Gastroesophageal sphincter (tissue), 4 donors: ENCODE data around the gene COA8. TPM values are rescaled to one million over a fixed set of nuclear protein-coding genes. Genes with fewer than 3 reads are reported as not detected.

Experiments used
- ATAC-seq: fragments of 150-250 bp; one replicate; pipeline ENCODE4 v1.9.1; 2016; ENCODE audit warnings: mild to moderate bottlenecking, moderate library complexity
- H3K27ac ChIP-seq, 4 donors: fragments of 200-600 bp; sonication (generic) in 3 of 4; 1 replicate in 3 of 4; 2 replicates in 1 of 4; pipeline ENCODE4 v1.5.1; 2016 to 2019
- H3K27me3 ChIP-seq: fragments of 200-600 bp; sonication (generic); one replicate; pipeline ENCODE4 v1.5.1; 2019
- H3K36me3 ChIP-seq, 2 donors: fragments of 200-600 bp; sonication (generic); one replicate each; pipeline ENCODE4 v1.5.1; 2019; ENCODE audit warnings: control low read depth in 1 of 2
- H3K4me1 ChIP-seq, 3 donors: fragments of 200-600 bp; sonication (generic); 1 replicate in 2 of 3; 2 replicates in 1 of 3; pipeline ENCODE4 v1.5.1; 2016 to 2019; ENCODE audit warnings: control low read depth in 2 of 3
- H3K4me3 ChIP-seq, 2 donors: fragments of 200-600 bp; sonication (generic); one replicate each; pipeline ENCODE4 v1.5.1; 2019; ENCODE audit warnings: mild to moderate bottlenecking in 1 of 2, moderate library complexity in 1 of 2
- H3K9me3 ChIP-seq, 3 donors: fragments of 200-600 bp; sonication (generic); one replicate each; pipeline ENCODE4 v1.5.1; 2017 to 2019; ENCODE audit warnings: control low read depth in 2 of 3
- EP300 ChIP-seq: sonication (generic); formaldehyde crosslinking; IDR thresholded peaks from one replicate; pipeline ENCODE4 v1.6.1; 2017; ENCODE audit warnings: antibody characterized with exemption, mild to moderate bottlenecking
- POLR2A ChIP-seq, 2 donors: fragments of 450-650 bp; IDR thresholded peaks; one replicate each; pipeline ENCODE4 v1.6.1; 2017; ENCODE audit warnings: antibody characterized with exemption in 2 of 2, mild to moderate bottlenecking in 2 of 2, moderate library complexity in 1 of 2
- POLR2AphosphoS5 ChIP-seq: sonication (generic); formaldehyde crosslinking; IDR thresholded peaks from one replicate; pipeline ENCODE4 v1.6.1; 2017; ENCODE audit warnings: antibody characterized with exemption
- WGBS, 2 donors: methylation state at CpG; one replicate each; pipeline ENCODE4 v1.1.5; 2018; ENCODE audit warnings: low coverage in 1 of 2; 5-methylcytosine and 5-hydroxymethylcytosine counted together
- small RNA-seq, 4 donors: library from RNA; depleted of rRNA; stranded (forward); fragments of <200 nt; gene quantifications; one replicate each; pipeline ENCODE3, GENCODE V24; 2016
- total RNA-seq, 4 donors: library from RNA; depleted of rRNA; stranded (reverse); fragments of >200 nt; gene quantifications; one replicate each; pipeline ENCODE4 v1.1.0, GENCODE V29; 2016
- TF ChIP-seq, protein P1 (sequence below), 4 experiments: fragments of 200-600 bp in 2 of 4; fragments of 450-650 bp in 2 of 4; sonication (generic) in 1 of 4; IDR thresholded peaks; one replicate each; pipeline ENCODE4 v1.5.1; 2017 to 2019; ENCODE audit warnings: antibody characterized with exemption in 4 of 4, mild to moderate bottlenecking in 2 of 4, moderate library complexity in 2 of 4

The COA8 gene
- total RNA-seq, 4 donors from 2014 or later: 25.8 to 41.4 (median 28.4) TPM

- no peak for ATAC-seq
- Histone ChIP-seq H3K27ac (peak overlapping the region in 3 of 4 donors; percentile 4 to 38 (median 24)), H3K27me3 (no peaks in the 10 kb centered on the region), H3K9me3 (no peaks in the 10 kb centered on the region), H3K36me3 (peaks cover 0 to 16% of the 10 kb centered on the region in 2 donors), H3K4me3 (no peak overlapping the region), H3K4me1 (peaks cover 0 to 92% (median 48%) of the 10 kb centered on the region in 3 donors)
- TF ChIP-seq, protein P1, sequence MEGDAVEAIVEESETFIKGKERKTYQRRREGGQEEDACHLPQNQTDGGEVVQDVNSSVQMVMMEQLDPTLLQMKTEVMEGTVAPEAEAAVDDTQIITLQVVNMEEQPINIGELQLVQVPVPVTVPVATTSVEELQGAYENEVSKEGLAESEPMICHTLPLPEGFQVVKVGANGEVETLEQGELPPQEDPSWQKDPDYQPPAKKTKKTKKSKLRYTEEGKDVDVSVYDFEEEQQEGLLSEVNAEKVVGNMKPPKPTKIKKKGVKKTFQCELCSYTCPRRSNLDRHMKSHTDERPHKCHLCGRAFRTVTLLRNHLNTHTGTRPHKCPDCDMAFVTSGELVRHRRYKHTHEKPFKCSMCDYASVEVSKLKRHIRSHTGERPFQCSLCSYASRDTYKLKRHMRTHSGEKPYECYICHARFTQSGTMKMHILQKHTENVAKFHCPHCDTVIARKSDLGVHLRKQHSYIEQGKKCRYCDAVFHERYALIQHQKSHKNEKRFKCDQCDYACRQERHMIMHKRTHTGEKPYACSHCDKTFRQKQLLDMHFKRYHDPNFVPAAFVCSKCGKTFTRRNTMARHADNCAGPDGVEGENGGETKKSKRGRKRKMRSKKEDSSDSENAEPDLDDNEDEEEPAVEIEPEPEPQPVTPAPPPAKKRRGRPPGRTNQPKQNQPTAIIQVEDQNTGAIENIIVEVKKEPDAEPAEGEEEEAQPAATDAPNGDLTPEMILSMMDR (IDR thresholded peaks at IDR 0.05): no peak
- TF ChIP-seq POLR2AphosphoS5 (no peak), EP300 (no peak), POLR2A (IDR thresholded peaks at IDR 0.05) (no peak)
- WGBS, 2 donors: 38 to 67% methylated on average over 3 to 4 of the region's 4 CpGs
Measured at GRCh38 chr14:103634156-103634555, 71.4 kb downstream of the COA8 start.

DNA sequence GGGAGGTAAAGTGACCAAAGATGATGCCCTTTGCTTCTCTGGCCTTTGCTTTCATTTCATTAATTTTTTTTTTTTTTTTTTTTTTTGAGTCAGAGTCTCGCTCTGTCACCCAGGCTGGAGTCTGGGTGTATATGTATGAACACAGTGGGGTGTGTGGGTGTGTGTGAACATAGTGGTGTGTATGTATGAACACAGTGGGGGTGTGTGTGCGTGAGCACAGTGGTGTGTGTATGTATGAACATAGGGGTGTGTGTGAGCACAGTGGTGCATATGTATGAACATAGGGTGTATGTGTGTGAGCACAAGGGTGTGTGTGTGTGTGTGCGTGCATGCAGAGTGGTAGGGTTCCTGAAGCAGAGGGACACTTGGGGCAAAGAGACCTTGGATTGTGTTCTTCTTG is 75.8 kb downstream of the COA8 start:
- H3K27me3 ChIP-seq: no peaks in the 10 kb centered on the region
- H3K4me3 ChIP-seq: no peak overlapping the region
- peaks cover 0 to 93% (median 29%) of the 10 kb centered on the region in 3 donors for H3K4me1 ChIP-seq
- no peaks in the 10 kb centered on the region for H3K9me3 ChIP-seq
- 74 to 78% methylated on average over 1 to 2 of the region's 3 CpGs for WGBS, 2 donors
- H3K27ac ChIP-seq: peak overlapping the region in 1 of 4 donors; percentile 60
- no peaks in the 10 kb centered on the region for H3K36me3 ChIP-seq
- TF ChIP-seq POLR2A (IDR thresholded peaks at IDR 0.05) (no peak), EP300 (no peak), POLR2AphosphoS5 (no peak)
- TF ChIP-seq, protein P1 (IDR thresholded peaks at IDR 0.05): no peak
- ATAC-seq: no peak

Small RNA genes within 50 kb of the gene (small RNA-seq; reads per million reads assigned to genes)
- gene RNU4-68P (0 to 10.1 (median 0) reads per million in 4 donors), gene RNU7-160P (0 reads per million in 4 donors)

Other genes with a start within 250 kb of the COA8 start
- gene EIF5, start 228.7 kb upstream of the COA8 start, total RNA-seq: 100 to 1,000 TPM; 166 to 252 (median 203) TPM
- gene MARK3, start 177.5 kb upstream of the COA8 start, total RNA-seq: 100 to 1,000 TPM in 1 of 4 donors, 10 to 100 TPM in 3; 65.1 to 127 (median 70.4) TPM
- 1,000 to 10,000 TPM in 2 of 4 donors, 100 to 1,000 TPM in 2; 453 to 1,624 (median 922) TPM for gene CKB, start 40.1 kb upstream of the COA8 start, total RNA-seq
- 10 to 100 TPM; 22.5 to 45.2 (median 30.9) TPM for gene TRMT61A, start 33.8 kb upstream of the COA8 start, total RNA-seq
- gene BAG5, start 303 bp upstream of the COA8 start, total RNA-seq: 10 to 100 TPM; 31.1 to 41.3 (median 38.5) TPM
- 100 to 1,000 TPM; 275 to 390 (median 339) TPM for gene KLC1, start 66.3 kb downstream of the COA8 start, total RNA-seq
- gene XRCC3, start 152.5 kb downstream of the COA8 start, total RNA-seq: 1 to 10 TPM; 1.2 to 7.8 (median 3.6) TPM
- 100 to 1,000 TPM; 128 to 268 (median 205) TPM for gene ZFYVE21, start 152.8 kb downstream of the COA8 start, total RNA-seq